ENCODE measurements around the gene PHLDB1.

Gene PHLDB1

DNA sequence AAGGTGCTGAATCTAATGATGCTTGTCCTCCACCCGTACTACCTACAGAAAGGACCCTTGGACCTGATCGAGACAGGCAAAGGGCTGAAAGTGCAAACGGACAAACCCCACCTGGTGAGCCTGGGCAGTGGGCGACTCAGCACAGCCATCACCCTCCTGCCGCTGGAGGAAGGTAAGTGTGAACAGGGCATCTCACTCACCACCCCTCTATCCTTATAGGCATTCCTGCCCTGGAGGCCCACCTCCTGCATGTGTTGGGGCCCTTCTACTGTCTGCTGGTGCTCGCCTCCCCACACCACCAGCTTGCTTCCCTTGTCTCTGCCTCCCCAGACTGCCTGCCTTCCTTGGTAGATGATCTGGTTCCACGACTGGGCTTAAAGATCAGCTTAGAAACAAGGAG is 7.1 kb downstream of the PHLDB1 start:
- H3K4me2 ChIP-seq (ENCODE audit: insufficient read depth, low read length): no peak overlapping the region
- no peak overlapping the region for H3K9ac ChIP-seq (ENCODE audit: low read depth, low read length)
- no peak overlapping the region for H2AFZ ChIP-seq (ENCODE audit: low read depth, low read length)
- peaks cover 7% of the 10 kb centered on the region; the same call in 1 of the 2 replicates for H3K4me1 ChIP-seq (ENCODE audit: insufficient read depth, low read length)
- no peaks in the 10 kb centered on the region for H3K9me3 ChIP-seq (ENCODE audit: insufficient read depth, low read length, severe bottlenecking)
- no peak overlapping the region for H3K27ac ChIP-seq (ENCODE audit: low read length)
- no peak for TF ChIP-seq EZH2 (IDR thresholded peaks at IDR 0.05; ENCODE audit: borderline replicate concordance, low read depth, low read length, severe bottlenecking)
- TF ChIP-seq, protein P1, sequence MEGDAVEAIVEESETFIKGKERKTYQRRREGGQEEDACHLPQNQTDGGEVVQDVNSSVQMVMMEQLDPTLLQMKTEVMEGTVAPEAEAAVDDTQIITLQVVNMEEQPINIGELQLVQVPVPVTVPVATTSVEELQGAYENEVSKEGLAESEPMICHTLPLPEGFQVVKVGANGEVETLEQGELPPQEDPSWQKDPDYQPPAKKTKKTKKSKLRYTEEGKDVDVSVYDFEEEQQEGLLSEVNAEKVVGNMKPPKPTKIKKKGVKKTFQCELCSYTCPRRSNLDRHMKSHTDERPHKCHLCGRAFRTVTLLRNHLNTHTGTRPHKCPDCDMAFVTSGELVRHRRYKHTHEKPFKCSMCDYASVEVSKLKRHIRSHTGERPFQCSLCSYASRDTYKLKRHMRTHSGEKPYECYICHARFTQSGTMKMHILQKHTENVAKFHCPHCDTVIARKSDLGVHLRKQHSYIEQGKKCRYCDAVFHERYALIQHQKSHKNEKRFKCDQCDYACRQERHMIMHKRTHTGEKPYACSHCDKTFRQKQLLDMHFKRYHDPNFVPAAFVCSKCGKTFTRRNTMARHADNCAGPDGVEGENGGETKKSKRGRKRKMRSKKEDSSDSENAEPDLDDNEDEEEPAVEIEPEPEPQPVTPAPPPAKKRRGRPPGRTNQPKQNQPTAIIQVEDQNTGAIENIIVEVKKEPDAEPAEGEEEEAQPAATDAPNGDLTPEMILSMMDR (IDR thresholded peaks at IDR 0.05; ENCODE audit: borderline replicate concordance, extremely low read depth, low read length, poor library complexity, severe bottlenecking): no peak
- peaks cover 43% of the 10 kb centered on the region for H3K27me3 ChIP-seq (ENCODE audit: insufficient read depth, low read length, poor library complexity)
- H4K20me1 ChIP-seq (ENCODE audit: insufficient read depth, low read length): peaks cover 2% of the 10 kb centered on the region; the same call in 1 of the 2 replicates
- DNase-seq (no peak), ATAC-seq (ENCODE audit: insufficient read depth, low read depth) (no peak)
- H3K36me3 ChIP-seq (ENCODE audit: insufficient read depth, low read length): no peaks in the 10 kb centered on the region
- H3K79me2 ChIP-seq (ENCODE audit: insufficient read depth, low read length): no peaks in the 10 kb centered on the region
- H3K4me3 ChIP-seq (ENCODE audit: low read depth in 1 of 2, low read length in 2 of 2): no peak overlapping the region

DNA sequence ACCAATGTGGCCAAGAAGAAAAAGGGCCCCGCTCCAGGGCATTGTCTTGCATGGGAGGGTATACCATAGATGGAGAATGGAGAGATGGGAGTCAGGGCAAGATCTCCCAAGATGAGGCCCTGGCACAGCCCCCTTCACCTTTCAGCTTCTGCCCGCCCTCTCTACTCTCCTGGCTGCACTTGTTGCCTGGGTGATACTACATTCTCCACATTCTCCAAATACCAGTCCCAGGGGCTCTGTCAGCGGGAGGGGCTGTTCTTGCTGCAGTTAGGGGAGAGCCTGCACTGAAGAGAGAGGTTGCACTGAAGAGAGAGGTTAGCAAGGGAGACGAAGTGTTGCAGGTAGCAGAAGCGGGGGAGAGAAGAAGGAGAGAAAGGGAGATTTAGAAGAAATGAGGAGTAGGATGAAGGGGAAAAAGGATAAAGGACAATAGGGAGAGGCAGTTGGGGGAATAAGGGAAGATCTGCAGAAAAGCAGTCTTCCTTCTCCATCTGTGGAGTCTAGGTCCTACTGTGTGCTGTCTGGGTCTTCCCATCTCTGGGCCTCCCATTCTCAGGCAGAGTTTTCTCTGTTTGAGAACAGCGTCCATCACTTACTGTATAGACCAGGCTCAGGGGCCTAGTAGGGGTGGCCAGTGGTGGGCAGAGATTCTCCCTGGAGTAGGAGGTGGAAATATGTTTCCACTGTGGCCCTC is 8.0 kb downstream of the PHLDB1 start:
- Histone ChIP-seq H3K4me3 (ENCODE audit: low read depth in 1 of 2, low read length in 2 of 2) (no peak overlapping the region), H3K36me3 (ENCODE audit: insufficient read depth, low read length) (no peaks in the 10 kb centered on the region), H2AFZ (ENCODE audit: low read depth, low read length) (no peak overlapping the region), H3K4me1 (ENCODE audit: insufficient read depth, low read length) (peaks cover 8% of the 10 kb centered on the region), H3K27me3 (ENCODE audit: insufficient read depth, low read length, poor library complexity) (peaks cover 34% of the 10 kb centered on the region), H3K79me2 (ENCODE audit: insufficient read depth, low read length) (no peaks in the 10 kb centered on the region), H3K9ac (ENCODE audit: low read depth, low read length) (no peak overlapping the region), H3K9me3 (ENCODE audit: insufficient read depth, low read length, severe bottlenecking) (no peaks in the 10 kb centered on the region), H3K27ac (ENCODE audit: low read length) (no peak overlapping the region), H3K4me2 (ENCODE audit: insufficient read depth, low read length) (no peak overlapping the region), H4K20me1 (ENCODE audit: insufficient read depth, low read length) (peaks cover 2% of the 10 kb centered on the region; the same call in 1 of the 2 replicates)
- TF ChIP-seq, protein P1 (IDR thresholded peaks at IDR 0.05; ENCODE audit: borderline replicate concordance, extremely low read depth, low read length, poor library complexity, severe bottlenecking): no peak
- no peak for TF ChIP-seq EZH2 (IDR thresholded peaks at IDR 0.05; ENCODE audit: borderline replicate concordance, low read depth, low read length, severe bottlenecking)
- no peak for DNase-seq
- ATAC-seq (ENCODE audit: insufficient read depth, low read depth): no peak

DNA sequence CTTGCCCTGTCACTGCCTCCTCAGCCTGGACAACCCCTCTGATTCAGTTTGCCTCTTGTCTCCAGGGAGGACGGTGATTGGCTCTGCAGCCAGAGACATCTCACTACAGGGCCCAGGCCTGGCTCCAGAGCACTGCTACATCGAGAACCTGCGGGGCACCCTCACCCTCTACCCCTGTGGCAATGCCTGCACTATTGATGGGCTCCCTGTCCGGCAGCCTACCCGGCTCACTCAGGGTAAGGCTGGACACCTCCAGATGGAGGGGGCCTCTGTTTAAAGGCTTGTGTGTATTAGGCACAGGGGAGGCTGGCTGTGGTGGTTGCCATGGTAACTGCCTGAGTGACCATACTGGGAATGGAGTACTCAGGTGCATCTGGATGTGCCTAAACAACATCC is 8.6 kb downstream of the PHLDB1 start:
- Histone ChIP-seq H3K4me1 (ENCODE audit: insufficient read depth, low read length) (peaks cover 9% of the 10 kb centered on the region), H3K4me2 (ENCODE audit: insufficient read depth, low read length) (no peak overlapping the region), H3K27me3 (ENCODE audit: insufficient read depth, low read length, poor library complexity) (peaks cover 34% of the 10 kb centered on the region), H4K20me1 (ENCODE audit: insufficient read depth, low read length) (peaks cover 2% of the 10 kb centered on the region; the same call in 1 of the 2 replicates), H3K4me3 (ENCODE audit: low read depth in 1 of 2, low read length in 2 of 2) (no peak overlapping the region), H3K79me2 (ENCODE audit: insufficient read depth, low read length) (no peaks in the 10 kb centered on the region), H3K27ac (ENCODE audit: low read length) (no peak overlapping the region), H3K9ac (ENCODE audit: low read depth, low read length) (no peak overlapping the region), H3K36me3 (ENCODE audit: insufficient read depth, low read length) (no peaks in the 10 kb centered on the region), H3K9me3 (ENCODE audit: insufficient read depth, low read length, severe bottlenecking) (no peaks in the 10 kb centered on the region), H2AFZ (ENCODE audit: low read depth, low read length) (no peak overlapping the region)
- no peak for TF ChIP-seq EZH2 (IDR thresholded peaks at IDR 0.05; ENCODE audit: borderline replicate concordance, low read depth, low read length, severe bottlenecking)
- TF ChIP-seq, protein P1 (IDR thresholded peaks at IDR 0.05; ENCODE audit: borderline replicate concordance, extremely low read depth, low read length, poor library complexity, severe bottlenecking): no peak
- ATAC-seq (ENCODE audit: insufficient read depth, low read depth): no peak
- DNase-seq: no peak

Measured in DND-41 (cell line).